ENCODE data around the gene CNIH4.
"Not testable (repeated sequence)": the region's sequence is repeated elsewhere in the genome, so short reads cannot be mapped to it uniquely, and the experiment has no call there.

Gene CNIH4

DNA sequence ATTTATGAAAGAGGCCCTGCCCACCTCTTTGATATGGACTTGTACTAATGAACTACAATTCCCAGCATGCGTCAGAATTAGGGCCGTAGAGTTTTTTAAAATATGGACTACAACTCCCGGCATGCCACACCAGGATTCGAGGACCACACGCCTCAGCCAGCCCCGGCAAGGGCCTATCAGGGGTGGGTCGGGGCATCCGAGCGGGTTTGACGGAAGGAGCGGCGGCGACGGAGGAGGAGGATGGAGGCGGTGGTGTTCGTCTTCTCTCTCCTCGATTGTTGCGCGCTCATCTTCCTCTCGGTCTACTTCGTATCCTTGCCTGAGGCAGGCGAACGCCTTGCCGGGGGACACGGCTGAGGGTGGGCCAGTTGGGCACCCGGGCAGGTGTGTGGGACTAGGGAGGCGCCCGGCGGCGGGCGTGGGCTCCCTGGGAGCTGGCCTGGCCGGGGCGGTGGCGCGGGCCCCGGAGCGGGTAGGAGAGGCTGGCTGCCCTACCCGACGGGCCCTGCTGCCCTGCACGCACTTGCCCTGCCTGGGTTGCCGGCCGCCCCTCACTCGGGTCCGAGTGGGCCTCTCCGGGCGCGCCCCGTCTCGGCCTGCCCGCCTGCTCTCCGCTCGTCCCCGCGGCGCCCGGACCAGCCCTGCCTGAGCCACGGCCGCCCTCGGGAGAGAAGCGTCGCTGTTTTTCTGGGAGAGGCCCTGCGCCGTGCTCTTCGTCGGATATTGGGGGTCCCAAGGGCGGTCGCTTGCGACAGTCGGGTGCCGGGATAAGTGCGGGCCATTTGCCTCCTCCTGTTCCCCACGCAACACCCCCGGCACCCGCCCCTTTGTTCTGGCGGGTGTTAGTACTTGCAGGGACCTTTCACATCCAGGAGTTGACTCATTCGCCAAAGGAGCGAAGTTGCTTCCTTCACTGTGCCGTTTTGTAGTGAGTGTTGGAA is at the start of gene CNIH4:
CNIH4 (plus strand) TSS at position 195 of the 941 bp plus-strand sequence; CDS start at position 241, 46 bp downstream.
- TF ChIP-seq POLR2A (IDR thresholded peaks at IDR 0.05; ENCODE audit: low read depth, low read length): peak; percentile 97
- FAIRE-seq (peak; percentile 57), DNase-seq (ENCODE audit: insufficient read length, low spot score) (peak; percentile 91)

DNA sequence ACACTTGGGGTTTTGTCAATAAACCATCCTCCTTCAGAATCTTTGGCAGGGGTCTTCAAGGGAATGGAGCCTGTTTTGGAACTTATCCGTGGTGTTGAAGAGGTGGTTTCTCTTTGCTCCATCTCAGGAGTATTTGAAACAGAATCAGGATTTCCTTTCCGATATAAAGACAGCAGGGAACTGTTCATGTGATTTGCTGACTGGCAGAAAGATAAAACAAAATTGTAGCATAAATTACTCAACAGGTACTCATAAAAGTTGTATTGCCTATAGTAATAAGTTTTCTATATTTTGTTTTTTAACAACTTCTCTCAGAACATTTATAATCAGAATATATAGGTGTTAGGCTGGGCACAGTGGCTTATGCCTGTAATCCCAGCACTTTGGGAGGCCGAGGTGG is 48.6 kb upstream of the CNIH4 start:
- DNase-seq (ENCODE audit: insufficient read length, low spot score): no peak
- no peak for TF ChIP-seq POLR2A (IDR thresholded peaks at IDR 0.05; ENCODE audit: low read depth, low read length)
- FAIRE-seq: no peak

DNA sequence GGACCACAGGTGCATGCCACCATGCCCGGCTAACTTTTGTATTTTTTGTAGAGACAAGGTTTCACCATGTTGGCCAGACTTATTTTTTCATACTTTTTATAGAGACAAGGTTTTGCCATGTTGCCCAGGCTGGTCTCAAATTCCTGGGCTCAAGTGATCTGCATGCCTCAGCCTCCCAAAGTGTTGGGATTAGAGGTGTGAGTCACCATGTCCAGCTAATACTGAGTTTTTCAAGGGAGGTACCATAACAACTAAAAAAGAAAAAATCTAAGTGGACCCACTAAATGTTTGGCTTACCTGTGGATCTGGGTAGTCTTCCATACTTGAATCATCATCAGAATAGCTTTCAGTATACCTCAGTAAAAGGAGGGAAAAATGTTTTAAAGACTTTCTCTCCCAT is 45.2 kb upstream of the CNIH4 start:
- DNase-seq (ENCODE audit: insufficient read length, low spot score); FAIRE-seq: not testable (repeated sequence)

DNA sequence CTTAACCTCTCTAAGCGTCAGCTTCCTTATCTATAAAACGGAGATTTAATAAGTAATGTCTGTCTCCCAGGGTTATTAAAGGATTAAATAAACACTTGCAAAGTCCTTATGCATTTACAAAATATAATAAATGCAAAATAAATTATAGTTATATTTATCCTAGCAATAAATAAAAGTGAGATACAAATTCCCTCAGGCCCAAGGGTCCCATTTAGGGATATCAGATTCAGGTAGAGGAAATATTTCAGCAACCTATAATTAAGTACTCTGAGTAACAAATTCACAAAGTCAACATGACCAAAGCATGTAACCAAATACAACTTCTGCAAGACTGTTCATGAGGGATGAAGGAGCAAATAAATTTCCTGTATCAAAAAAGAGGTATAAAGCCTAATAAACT is 44.7 kb upstream of the CNIH4 start:
- TF ChIP-seq POLR2A (IDR thresholded peaks at IDR 0.05; ENCODE audit: low read depth, low read length): no peak
- no peak for DNase-seq (ENCODE audit: insufficient read length, low spot score)
- FAIRE-seq: no peak

DNA sequence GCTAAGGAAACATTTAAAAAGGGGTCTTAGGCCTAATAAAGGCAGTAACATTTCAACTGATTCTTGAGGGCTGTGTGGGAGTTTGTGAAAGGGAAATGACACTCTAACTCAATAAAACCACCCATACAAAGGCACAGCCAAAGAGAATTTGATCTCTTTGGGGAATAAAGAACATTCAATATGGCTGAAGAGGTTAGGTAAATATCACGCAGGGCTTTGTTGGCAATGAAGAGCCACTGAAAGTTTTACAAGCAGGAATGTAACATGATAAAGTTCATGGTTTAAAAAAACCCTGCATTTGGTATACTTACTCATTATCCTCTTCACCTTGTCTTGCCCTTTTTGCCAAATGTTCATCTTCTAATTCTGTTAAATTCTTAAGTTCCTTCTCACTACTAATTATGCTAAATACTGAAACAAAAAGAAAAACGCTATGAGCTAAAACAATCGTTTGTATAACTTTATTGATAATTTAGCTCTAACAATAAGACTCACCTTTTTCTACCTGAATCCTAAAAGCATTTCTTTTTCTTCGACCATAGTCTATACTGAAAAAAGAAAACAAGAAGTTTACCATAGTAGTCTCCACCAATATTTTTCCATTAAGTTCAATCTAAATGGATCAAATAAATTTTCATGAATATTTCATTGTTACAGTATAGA is 39.2 kb upstream of the CNIH4 start:
- TF ChIP-seq POLR2A (IDR thresholded peaks at IDR 0.05; ENCODE audit: low read depth, low read length): no peak
- FAIRE-seq: no peak
- no peak for DNase-seq (ENCODE audit: insufficient read length, low spot score)

DNA sequence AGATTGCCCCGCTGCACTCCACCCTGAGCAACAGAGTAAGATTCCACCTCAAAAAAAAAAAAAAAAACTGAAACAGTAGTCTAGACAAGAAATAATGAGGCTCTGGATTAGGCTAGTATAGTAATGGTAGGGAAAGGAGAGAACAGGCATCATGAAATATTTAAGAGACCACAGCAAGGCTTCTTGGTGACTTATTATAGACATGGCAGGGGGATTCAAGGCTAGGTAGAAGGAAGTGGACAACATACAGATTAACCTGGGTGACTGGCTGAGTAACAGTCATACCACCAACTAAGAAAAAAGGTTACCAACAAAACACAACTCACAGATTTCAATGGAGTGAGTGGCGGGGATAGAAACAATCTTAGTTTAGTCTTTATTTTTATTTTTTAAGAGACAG is 35.0 kb upstream of the CNIH4 start:
- TF ChIP-seq POLR2A (IDR thresholded peaks at IDR 0.05; ENCODE audit: low read depth, low read length): no peak
- FAIRE-seq (no peak), DNase-seq (ENCODE audit: insufficient read length, low spot score) (no peak)

DNA sequence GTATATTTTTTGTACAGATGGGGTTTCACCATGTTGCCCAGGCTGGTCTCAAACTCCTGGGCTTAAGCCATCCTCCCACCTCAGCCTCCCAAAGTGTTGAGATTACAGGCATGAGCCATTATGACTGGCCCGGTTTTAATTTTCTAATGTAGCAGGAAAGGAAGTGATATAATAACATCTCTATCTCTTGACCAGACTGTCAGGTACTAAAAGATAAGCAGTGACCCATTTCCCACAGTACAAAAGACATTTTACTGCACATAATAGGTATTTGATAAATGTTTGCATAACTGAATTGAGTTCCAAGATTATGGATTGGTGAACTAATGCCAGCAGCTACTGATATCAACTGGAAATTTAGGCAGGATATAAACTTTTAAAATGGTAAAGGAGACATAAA is 30.7 kb upstream of the CNIH4 start:
- TF ChIP-seq POLR2A (IDR thresholded peaks at IDR 0.05; ENCODE audit: low read depth, low read length): no peak
- DNase-seq (ENCODE audit: insufficient read length, low spot score) (no peak), FAIRE-seq (no peak)

DNA sequence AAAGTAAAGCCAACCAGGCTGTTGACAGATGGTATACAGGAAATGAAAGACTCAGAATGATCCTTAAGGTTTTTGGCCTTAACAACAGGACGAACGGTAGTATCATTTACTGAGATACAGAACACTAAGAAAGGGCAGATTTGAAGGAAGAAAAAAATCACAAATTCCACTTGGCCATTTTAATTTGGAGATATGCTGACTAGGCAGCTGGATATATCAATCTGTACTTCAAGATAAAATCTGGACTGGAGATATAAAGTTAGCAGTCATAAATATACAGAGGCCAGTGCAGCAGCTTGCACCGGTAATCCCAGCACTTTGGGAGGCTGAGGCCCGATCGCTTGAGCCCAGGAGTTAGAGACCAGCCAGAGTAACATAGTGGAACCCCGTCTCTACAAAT is 28.0 kb upstream of the CNIH4 start:
- no peak for DNase-seq (ENCODE audit: insufficient read length, low spot score)
- no peak for FAIRE-seq
- no peak for TF ChIP-seq POLR2A (IDR thresholded peaks at IDR 0.05; ENCODE audit: low read depth, low read length)

DNA sequence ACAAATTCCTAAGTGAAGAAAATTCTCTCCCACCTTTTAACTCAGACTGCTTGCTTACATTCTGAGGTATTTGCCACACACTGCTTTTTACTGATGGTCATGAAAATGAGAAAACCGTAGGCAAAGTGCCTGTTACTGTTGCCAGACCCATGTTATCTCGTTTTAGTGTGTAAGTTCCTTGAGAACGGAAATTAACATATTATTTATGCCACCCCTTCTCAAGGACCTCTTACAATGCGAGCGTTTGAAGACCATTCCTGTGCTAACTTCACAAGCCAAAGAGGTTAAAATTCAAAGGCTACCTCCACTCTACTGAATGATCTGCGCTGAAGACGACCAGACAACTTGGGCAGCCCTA is 27.2 kb upstream of the CNIH4 start:
- no peak for TF ChIP-seq POLR2A (IDR thresholded peaks at IDR 0.05; ENCODE audit: low read depth, low read length)
- DNase-seq (ENCODE audit: insufficient read length, low spot score): no peak
- no peak for FAIRE-seq

DNA sequence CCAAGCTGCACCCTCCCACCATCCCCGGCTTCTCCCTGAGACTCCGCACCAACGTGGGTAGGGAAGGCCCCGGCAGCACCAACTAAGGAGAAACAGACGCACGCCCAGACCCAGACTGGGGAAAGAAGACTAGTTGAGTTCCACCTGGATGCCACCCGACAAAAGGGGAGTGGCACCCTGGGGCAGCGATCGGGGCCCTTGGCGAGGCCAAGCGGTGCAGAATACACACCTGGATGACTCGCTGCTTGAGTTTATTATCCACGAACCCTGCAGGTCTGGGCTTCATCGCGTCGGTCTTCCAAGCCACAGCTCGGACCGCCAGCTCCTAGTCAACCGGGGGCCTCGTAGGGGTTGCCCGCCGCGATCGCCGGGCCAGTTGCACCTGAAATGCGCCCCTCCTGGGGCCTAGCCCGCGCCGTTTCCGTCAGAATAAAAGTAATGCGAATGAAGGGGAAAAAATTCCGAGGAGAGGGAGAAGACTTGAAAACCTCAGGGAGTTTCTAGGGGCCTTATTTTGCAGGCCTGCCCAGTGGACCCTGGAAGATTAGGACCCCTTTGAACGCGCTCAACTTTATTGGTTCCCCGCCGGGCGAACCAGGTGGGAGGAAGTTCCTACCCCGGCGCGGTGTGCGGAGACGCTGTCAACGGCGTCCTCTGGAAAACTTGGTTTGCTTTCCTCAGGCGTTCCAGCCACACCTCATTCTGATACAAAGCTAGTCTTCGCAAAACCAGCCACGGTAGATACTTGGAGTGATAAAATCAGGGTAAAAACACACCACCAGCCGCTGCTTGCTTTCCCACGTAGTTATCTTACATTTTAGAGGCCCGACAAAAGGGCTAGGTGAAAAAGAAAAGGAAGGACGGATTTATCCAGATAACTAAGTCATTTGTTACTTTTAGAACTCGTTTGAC is 26.6 kb upstream of the CNIH4 start, which contains the start of gene NVL:
NVL (minus strand) TSS at position 331 of the 912 bp plus-strand sequence; CDS start at position 286, 45 bp downstream.
- FAIRE-seq (peak; percentile 45), DNase-seq (ENCODE audit: insufficient read length, low spot score) (peak; percentile 75)
- TF ChIP-seq POLR2A (IDR thresholded peaks at IDR 0.05; ENCODE audit: low read depth, low read length): peak; percentile 82

DNA sequence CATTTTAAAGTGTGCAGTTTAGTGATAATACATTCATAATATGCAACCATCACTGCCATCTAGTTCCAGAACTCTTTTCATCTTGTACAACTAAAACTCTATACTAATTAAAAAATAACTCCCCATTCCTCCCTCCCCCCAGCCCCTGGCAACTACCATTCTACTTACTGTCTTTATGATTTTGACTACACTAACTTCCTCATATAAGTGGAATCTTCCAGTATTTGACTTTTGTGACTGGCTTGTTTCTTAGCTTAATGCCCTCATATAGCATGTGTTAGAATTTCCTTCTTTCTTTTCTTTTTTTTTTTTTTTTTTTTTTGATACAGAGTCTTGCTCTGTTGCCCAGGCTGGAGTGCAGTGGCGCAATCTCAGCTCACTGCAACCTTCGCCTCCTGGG is 25.4 kb upstream of the CNIH4 start:
- no peak for TF ChIP-seq POLR2A (IDR thresholded peaks at IDR 0.05; ENCODE audit: low read depth, low read length)
- FAIRE-seq (no peak), DNase-seq (ENCODE audit: insufficient read length, low spot score) (no peak)

DNA sequence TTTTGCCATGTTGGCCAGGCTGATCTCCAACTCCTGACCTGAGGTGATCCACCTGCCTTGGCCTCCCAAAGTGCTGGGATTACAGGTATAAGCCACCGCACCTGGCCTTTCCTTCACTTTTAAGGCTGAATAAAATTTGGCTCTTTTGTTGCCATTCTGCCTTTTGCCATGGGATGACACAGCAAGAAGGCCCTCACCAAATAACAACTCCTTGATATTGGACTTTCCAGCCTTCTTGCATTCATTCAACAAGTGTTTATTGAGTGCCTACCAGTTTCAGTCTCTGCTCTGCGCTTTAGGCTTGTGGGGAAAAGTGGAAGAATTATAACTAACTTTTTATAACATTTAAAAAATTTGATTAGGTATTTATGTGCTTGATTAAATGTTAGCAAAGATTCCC is 24.9 kb upstream of the CNIH4 start:
- DNase-seq (ENCODE audit: insufficient read length, low spot score) (no peak), FAIRE-seq (no peak)
- no peak for TF ChIP-seq POLR2A (IDR thresholded peaks at IDR 0.05; ENCODE audit: low read depth, low read length)

DNA sequence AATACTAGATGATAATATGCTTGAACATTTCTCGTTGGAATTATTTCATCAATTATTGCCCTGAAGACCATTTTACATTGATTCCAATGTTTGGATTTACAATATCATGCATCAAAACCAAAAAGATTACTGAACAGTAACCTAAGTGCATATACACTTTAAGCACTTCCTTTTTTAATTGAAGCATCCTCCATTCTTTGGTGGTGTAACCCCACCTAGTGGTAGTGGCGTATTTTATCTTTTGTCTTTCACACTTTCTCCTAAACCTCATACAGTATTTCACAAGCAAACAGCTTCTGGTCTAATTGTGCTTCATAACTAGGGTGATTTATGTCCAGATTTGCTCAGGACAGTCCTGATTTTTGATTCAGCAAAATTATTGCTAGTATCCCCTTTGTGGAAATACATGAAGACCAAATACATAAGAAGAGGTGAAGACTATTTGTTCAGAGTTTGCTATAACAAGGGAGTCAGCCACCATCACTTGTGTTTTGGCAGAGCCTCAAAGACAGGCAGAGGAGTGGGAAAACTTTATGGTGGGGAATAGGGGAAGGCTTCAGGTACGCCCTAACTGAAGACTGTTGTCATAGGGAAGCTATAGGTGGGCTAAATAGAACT is 23.3 kb upstream of the CNIH4 start:
- DNase-seq (ENCODE audit: insufficient read length, low spot score): no peak
- no peak for TF ChIP-seq POLR2A (IDR thresholded peaks at IDR 0.05; ENCODE audit: low read depth, low read length)
- FAIRE-seq: no peak
